Measurements from ENCODE around the gene SEC22B.
A peak's percentile ranks its signal among the peaks of the same experiment; 100 is the strongest.
"Not testable (repeated sequence)": the region's sequence is repeated elsewhere in the genome, so short reads cannot be mapped to it uniquely, and the experiment has no call there.

Gene SEC22B

GRCh38 chr1:120176092-120176855, at the start of gene SEC22B:
Gene SEC22B, minus strand, starts transcription at chr1:120176520. Its CDS starts 139 bp downstream, at chr1:120176381.
- DNase-seq = peak; percentile 81

GRCh38 chr1:120217933-120218332, 41.6 kb upstream of the SEC22B start:
- DNase-seq = not testable (repeated sequence)

- not testable (repeated sequence) for DNase-seq
These were observed 41.0 kb upstream of the SEC22B start for GRCh38 chr1:120217175-120217929.

- not testable (repeated sequence) for DNase-seq
These were observed 37.3 kb upstream of the SEC22B start for GRCh38 chr1:120213606-120214005.

- DNase-seq = not testable (repeated sequence)
These were observed 34.4 kb upstream of the SEC22B start for GRCh38 chr1:120210754-120211153.

GRCh38 chr1:120196863-120197775, 20.8 kb upstream of the SEC22B start:
- not testable (repeated sequence) for DNase-seq

GRCh38 chr1:120188626-120189025, 12.3 kb upstream of the SEC22B start:
- DNase-seq = not testable (repeated sequence)

GRCh38 chr1:120182176-120182707, 5.9 kb upstream of the SEC22B start:
- DNase-seq = not testable (repeated sequence)

GRCh38 chr1:120179811-120180690, 3.7 kb upstream of the SEC22B start:
- not testable (repeated sequence) for DNase-seq

GRCh38 chr1:120178799-120179756, 2.8 kb upstream of the SEC22B start:
- no peak for DNase-seq

GRCh38 chr1:120178058-120178457, 1.7 kb upstream of the SEC22B start:
- not testable (repeated sequence) for DNase-seq

- not testable (repeated sequence) for DNase-seq
These were observed 632 bp downstream of the SEC22B start for GRCh38 chr1:120175688-120176087.

GRCh38 chr1:120164761-120165160, 11.6 kb downstream of the SEC22B start:
- not testable (repeated sequence) for DNase-seq

- not testable (repeated sequence) for DNase-seq
These were observed 14.3 kb downstream of the SEC22B start for GRCh38 chr1:120162015-120162414.

- DNase-seq = not testable (repeated sequence)
These were observed 17.8 kb downstream of the SEC22B start for GRCh38 chr1:120158495-120158894.

- not testable (repeated sequence) for DNase-seq
These were observed 18.2 kb downstream of the SEC22B start for GRCh38 chr1:120158086-120158485.

- not testable (repeated sequence) for DNase-seq
These were observed 26.0 kb downstream of the SEC22B start for GRCh38 chr1:120150138-120150822.

GRCh38 chr1:120149420-120150059, 26.8 kb downstream of the SEC22B start:
- not testable (repeated sequence) for DNase-seq

- DNase-seq = not testable (repeated sequence)
These were observed 30.5 kb downstream of the SEC22B start for GRCh38 chr1:120145806-120146205.

Data from NK-92 treated with Interleukin-12 subunit alpha and Interleukin-12 subunit beta, amount 100 ng/mL, for 24 hours (cell line).